GM21528 (cell line): ENCODE data around the gene COL17A1.

Experiments used
- ATAC-seq: cut with Tn5 transposase; IDR thresholded peaks from one replicate; pipeline ENCODE4 v1.9.1; 2021; ENCODE audit warnings: mild to moderate bottlenecking, moderate library complexity; ENCODE audit not compliant: unreplicated experiment, low FRiP score

The COL17A1 gene

DNA sequence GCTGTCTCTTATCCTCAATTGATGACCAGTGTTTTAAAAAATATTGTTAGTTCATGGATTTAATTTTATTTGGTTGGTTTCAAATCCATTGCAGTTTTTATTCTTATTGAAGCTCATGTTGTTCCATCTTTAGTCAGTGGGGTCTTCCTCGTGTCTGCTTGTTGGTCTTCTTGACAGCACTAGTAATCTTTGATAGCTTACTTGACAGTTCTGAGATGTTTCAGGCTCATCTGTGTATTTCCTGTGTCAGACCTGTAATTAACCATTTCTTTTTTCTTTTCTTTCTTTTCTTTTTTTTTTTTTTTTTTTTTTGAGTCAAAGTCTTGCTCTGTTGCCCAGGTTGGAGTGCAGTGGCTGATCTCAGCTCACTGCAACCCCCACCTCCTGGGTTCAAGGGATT is 90.5 kb downstream of the COL17A1 start:
- ATAC-seq, result no peak

DNA sequence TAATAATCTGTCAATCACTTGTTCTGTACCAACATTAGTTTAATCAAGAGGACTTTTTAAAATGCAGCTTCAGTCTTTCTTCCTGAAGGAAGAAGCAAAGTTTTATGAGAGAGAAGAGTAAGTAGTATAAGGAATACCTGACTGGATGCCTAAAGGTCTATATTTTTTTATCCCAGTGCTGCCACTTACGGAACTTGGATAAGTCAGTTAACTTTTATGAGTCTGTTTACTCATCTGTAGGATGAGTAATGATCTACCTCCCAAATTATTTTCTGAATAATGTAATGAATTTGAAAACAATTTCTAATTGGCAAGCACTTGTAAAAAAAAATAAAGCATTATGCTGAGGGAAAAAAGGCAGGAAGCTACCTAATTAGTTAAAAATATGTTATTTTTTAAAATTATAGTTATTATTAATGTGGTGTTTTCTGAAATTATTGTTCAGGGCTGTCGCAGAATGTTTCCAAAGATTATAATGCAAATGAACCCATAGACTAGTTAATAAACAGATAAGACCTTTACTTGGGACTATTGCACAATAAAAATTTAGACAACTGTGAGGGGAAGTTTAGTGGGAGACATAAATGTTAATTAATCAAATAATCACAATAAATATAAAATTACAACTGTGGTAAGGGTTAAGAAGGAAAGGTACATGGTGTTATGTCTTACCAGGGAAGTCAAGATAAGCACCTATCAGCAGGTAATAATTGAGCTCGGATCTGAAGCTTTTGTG is 94.1 kb downstream of the COL17A1 start:
- ATAC-seq, result no peak

- no peak for ATAC-seq
Observed at GRCh38 chr10:103990531-103990930, 95.1 kb downstream of the COL17A1 start.

- ATAC-seq, result no peak
Observed at GRCh38 chr10:103990121-103990520, 95.6 kb downstream of the COL17A1 start.

- no peak for ATAC-seq
Observed at GRCh38 chr10:103986360-103986759, 99.3 kb downstream of the COL17A1 start.

GRCh38 chr10:103985726-103986125 is 100.0 kb downstream of the COL17A1 start:
- ATAC-seq, result no peak

DNA sequence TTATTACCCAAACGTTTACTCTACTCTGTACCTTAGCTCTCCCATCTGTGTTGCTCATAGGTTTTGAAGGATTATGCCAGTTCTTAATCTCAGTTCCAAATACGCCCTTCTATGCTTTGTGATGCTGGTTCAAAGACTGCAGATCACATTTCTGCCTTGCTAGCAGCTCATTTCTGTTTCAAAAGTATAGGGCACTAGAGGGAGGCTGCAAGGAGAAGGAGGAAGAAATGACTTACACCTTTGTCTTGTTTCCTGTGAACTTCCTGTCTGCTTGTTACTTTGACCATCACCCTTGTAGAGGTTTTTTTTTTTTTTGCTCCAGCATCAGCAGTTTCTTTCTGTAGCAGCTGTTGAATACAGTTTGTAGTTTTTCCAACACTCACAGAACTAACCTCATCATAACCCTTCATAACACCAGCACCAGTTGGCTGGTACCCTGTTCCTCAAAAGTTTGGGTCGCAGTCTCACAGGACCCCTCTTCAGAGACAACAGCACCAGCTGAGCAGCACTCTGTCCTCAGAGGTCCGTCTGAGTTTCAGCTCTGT is 102.2 kb downstream of the COL17A1 start:
- peak; percentile 91 for ATAC-seq

DNA sequence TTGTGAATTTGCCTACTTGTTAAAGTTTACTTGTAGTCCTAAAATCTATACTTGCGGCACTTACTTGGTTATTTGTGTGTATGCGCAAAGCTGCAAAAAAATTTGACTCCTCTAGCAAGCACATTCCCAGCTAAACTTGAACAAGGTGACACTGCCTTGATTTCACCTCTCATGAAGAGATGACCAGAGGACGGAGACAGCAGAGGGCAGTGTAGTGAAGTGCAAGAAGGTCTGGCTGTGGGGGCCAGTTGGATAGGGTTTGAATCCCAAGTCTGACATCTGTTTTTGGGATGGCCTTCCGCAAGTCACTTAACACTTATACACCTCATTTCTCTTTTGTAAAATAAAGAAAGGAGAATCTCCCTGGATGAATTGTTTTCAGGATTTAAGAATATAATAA is 103.0 kb downstream of the COL17A1 start:
- ATAC-seq, result no peak
